ENCODE measurements around the gene KCNJ6.
"Not testable (repeated sequence)": the region's sequence is repeated elsewhere in the genome, so short reads cannot be mapped to it uniquely, and the experiment has no call there.

KCNJ6 gene

DNA sequence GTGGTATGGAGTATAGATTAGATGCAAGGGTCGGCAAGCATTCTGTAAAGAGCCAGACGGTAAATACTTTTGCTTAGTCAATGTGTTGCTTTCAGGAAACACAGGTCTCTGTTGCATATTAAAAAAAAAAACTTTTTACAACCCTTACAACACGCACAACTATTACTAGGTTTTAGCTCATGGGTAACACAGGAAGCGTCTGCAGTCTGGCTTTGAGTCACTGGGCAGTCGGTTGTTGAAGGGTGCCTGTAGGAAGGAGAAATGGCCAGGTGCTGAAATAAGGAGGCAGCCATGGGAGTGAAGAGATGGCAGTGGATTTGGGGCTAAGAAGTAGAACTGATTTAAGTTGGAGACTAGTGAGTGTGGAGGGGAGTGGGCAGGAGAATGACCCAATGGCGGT lies 192.1 kb downstream of the KCNJ6 start:
- TF ChIP-seq TARDBP (IDR thresholded peaks at IDR 0.05) (no peak), ARNT (IDR thresholded peaks at IDR 0.05) (no peak), HDGF (IDR thresholded peaks at IDR 0.05; ENCODE audit: borderline replicate concordance) (no peak), L3MBTL2 (conservative IDR thresholded peaks at IDR 0.05) (no peak), SP1 (IDR thresholded peaks at IDR 0.05) (no peak)
- no peak for DNase-seq (ENCODE audit: extremely low spot score)
- CTCF ChIA-PET: no interaction called here
- POLR2A ChIA-PET: interaction anchor here (0.7 kb wide), 1 partner anchor 311 kb away, joined by 3 read pairs; no protein-coding TSS in a partner anchor

- ChIA-PET POLR2A (no interaction called here), CTCF (no interaction called here)
- TF ChIP-seq TARDBP (IDR thresholded peaks at IDR 0.05): no peak
- TF ChIP-seq FOXK2 (IDR thresholded peaks at IDR 0.05): no peak
- TF ChIP-seq L3MBTL2 (conservative IDR thresholded peaks at IDR 0.05): no peak
- no peak for TF ChIP-seq CTBP1 (IDR thresholded peaks at IDR 0.05; ENCODE audit: borderline replicate concordance)
- TF ChIP-seq, protein P1, sequence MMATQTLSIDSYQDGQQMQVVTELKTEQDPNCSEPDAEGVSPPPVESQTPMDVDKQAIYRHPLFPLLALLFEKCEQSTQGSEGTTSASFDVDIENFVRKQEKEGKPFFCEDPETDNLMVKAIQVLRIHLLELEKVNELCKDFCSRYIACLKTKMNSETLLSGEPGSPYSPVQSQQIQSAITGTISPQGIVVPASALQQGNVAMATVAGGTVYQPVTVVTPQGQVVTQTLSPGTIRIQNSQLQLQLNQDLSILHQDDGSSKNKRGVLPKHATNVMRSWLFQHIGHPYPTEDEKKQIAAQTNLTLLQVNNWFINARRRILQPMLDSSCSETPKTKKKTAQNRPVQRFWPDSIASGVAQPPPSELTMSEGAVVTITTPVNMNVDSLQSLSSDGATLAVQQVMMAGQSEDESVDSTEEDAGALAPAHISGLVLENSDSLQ (IDR thresholded peaks at IDR 0.05): no peak
- TF ChIP-seq SUZ12 (IDR thresholded peaks at IDR 0.05): no peak
- no peak for TF ChIP-seq BHLHE40 (IDR thresholded peaks at IDR 0.05; ENCODE audit: borderline replicate concordance)
- TF ChIP-seq FOXM1 (IDR thresholded peaks at IDR 0.05; ENCODE audit: borderline replicate concordance): no peak
- TF ChIP-seq LEF1 (IDR thresholded peaks at IDR 0.05; ENCODE audit: borderline replicate concordance): no peak
- TF ChIP-seq ZNF384 (IDR thresholded peaks at IDR 0.05): no peak
- DNase-seq (ENCODE audit: extremely low spot score): no peak
These were observed 198.7 kb downstream of the KCNJ6 start for GRCh38 chr21:37717534-37717933.

DNA sequence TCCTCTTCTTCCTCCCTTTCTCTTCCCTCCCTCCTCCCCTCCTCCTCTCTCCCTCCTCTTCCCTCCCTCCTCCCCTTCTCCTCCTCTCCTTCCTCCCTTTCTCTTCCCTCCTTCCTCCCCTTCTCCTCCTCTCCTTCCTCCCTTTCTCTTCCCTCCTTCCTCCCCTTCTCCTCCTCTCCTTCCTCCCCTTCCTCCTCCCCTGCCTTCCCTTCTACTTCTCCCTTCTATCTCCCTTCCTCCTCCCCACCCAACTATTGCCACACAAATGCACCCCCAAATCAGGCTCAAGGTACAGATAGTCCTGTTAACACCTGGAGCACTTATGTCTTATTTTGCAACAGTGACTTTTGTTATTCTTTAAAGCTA lies 203.7 kb downstream of the KCNJ6 start:
- DNase-seq (ENCODE audit: extremely low spot score); POLR2A ChIA-PET: not testable (repeated sequence)
- CTCF ChIA-PET: interaction anchor here (0.6 to 1.7 kb wide), 5 partner anchors 12 to 643 kb away, joined by 3 to 10 read pairs (median 3); no protein-coding TSS in a partner anchor

DNA sequence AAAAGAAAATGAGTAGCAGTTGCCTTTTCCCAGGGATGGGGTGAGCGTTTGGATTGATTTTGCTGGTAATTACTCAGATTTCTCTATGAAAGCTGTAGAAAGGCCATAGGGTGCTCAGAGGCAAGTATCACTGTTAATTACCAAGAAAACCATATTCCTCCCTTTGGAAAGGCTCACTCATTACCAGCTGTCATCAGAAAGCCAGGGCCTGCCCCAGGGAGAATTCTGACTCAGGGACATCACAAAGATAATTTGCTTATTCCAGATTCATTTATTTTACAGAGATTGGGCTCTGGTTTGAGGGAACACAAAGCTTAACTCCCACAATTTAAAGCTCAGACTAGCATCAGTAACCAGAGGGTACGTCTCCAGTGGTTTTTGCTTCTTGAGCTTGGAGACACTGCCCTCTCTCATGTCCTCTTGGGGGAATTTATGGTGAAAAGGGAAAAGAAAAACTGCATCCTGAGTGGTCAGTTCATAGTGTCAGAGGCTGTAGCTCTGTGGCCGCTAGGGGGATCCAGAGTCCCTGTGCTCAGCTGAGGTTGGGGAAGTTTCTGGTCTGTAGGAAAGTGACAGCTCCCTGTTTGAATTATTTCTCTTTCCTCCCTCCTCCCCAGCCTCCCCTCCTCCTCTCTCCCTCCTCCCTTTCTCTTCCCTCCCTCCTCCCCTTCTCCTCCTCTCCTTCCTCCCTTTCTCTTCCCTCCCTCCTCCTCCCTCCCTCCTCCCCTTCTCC lies 204.3 kb downstream of the KCNJ6 start:
- peak; percentile 73 for DNase-seq (ENCODE audit: extremely low spot score)
- CTCF ChIA-PET: interaction anchor here (0.6 to 1.7 kb wide), 7 partner anchors 11 to 644 kb away, joined by 3 to 10 read pairs (median 3); no protein-coding TSS in a partner anchor
- TF ChIP-seq, protein P1 (IDR thresholded peaks at IDR 0.05): peak; percentile 72
- TF ChIP-seq NFRKB (IDR thresholded peaks at IDR 0.05): no peak
- POLR2A ChIA-PET: no interaction called here

DNA sequence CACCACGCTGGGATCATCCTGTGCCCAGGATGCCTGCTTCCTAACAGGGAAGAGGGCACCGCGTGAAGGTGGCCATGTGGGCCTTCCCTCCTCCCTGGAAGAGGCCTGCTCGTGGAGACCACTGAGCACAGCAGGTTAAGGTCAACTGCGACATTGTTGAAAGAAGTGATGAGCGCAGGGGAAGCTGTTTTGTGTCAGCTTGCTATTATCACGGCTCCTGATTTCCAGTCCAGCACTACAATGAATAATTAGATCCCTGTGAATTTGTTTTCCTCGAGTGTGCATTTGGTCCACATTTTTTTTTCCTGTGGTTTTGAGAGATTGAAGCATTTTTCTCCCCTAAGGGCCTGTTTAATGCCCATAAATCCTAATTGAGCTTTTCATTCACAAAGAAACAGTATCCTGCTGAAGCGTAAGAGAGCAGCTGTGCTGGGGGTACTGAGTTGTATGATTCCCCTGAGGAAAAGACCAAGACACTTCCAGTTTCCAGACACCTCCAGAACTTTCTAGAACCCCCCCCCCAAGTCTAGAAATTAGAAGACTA lies 204.9 kb downstream of the KCNJ6 start:
- DNase-seq (ENCODE audit: extremely low spot score): no peak
- CTCF ChIA-PET: interaction anchor here (0.7 to 1.7 kb wide), 4 partner anchors 16 to 455 kb away, joined by 3 to 10 read pairs (median 4); no protein-coding TSS in a partner anchor
- POLR2A ChIA-PET: no interaction called here
- TF ChIP-seq SUZ12 (IDR thresholded peaks at IDR 0.05) (no peak), HDGF (IDR thresholded peaks at IDR 0.05; ENCODE audit: borderline replicate concordance) (no peak), SP1 (IDR thresholded peaks at IDR 0.05) (no peak)
- TF ChIP-seq, protein P1 (IDR thresholded peaks at IDR 0.05): no peak

- no peak for DNase-seq (ENCODE audit: extremely low spot score)
- TF ChIP-seq SUZ12 (IDR thresholded peaks at IDR 0.05) (no peak), FOXM1 (IDR thresholded peaks at IDR 0.05; ENCODE audit: borderline replicate concordance) (no peak), FOXK2 (IDR thresholded peaks at IDR 0.05) (no peak), NFRKB (IDR thresholded peaks at IDR 0.05) (no peak), CTBP1 (IDR thresholded peaks at IDR 0.05; ENCODE audit: borderline replicate concordance) (no peak), FOXA1 (IDR thresholded peaks at IDR 0.05) (no peak), SP1 (IDR thresholded peaks at IDR 0.05) (no peak)
- TF ChIP-seq, protein P1 (IDR thresholded peaks at IDR 0.05): no peak
- POLR2A ChIA-PET: no interaction called here
- CTCF ChIA-PET: interaction anchor here (1.4 to 1.7 kb wide), 2 partner anchors 416 to 456 kb away, joined by 4 to 10 read pairs; no protein-coding TSS in a partner anchor
These were observed 205.5 kb downstream of the KCNJ6 start for GRCh38 chr21:37710546-37711285.

Measured in HEK293T (cell line).